Muscle layer of duodenum (tissue), 2 donors: ENCODE results near the gene LY6G5B.

ENCODE experiments used
- H3K27ac ChIP-seq: one replicate; pipeline ENCODE4 v1.7.0; 2013; ENCODE audit warnings: mild to moderate bottlenecking, low read length
- H3K27me3 ChIP-seq: one replicate; pipeline ENCODE4 v1.7.0; 2013; ENCODE audit warnings: low read depth, mild to moderate bottlenecking, control low read depth, low read length
- H3K36me3 ChIP-seq, 2 donors: one replicate each; pipeline ENCODE4 v1.7.0; 2013; ENCODE audit warnings: low read length in 2 of 2, control low read depth in 1 of 2, mild to moderate bottlenecking in 1 of 2; ENCODE audit not compliant: insufficient read depth in 2 of 2, control insufficient read depth in 1 of 2
- H3K4me1 ChIP-seq, 2 donors: one replicate each; pipeline ENCODE4 v1.7.0; 2013; ENCODE audit warnings: low read length in 2 of 2, mild to moderate bottlenecking in 2 of 2, control low read depth in 1 of 2, moderate library complexity in 1 of 2; ENCODE audit not compliant: insufficient read depth in 2 of 2, control insufficient read depth in 1 of 2
- H3K4me3 ChIP-seq, 2 donors: one replicate each; pipeline ENCODE4 v1.7.0; 2013; ENCODE audit warnings: low read length in 2 of 2, low read depth in 1 of 2, mild to moderate bottlenecking in 1 of 2
- H3K9me3 ChIP-seq, 2 donors: one replicate each; pipeline ENCODE4 v1.7.0; 2013; ENCODE audit warnings: low read length in 2 of 2, control low read depth in 1 of 2, mild to moderate bottlenecking in 1 of 2; ENCODE audit not compliant: control insufficient read depth in 1 of 2
- donor health status: healthy.

Gene LY6G5B

GRCh38 chr6:31631209-31631608 is 38.6 kb upstream of the LY6G5B start:
- Histone ChIP-seq H3K9me3 (no peaks in the 10 kb centered on the region), H3K36me3 (peaks cover 77 to 97% of the 10 kb centered on the region in 2 donors), H3K4me3 (no peak overlapping the region), H3K27ac (no peak overlapping the region), H3K4me1 (peaks cover 0 to 3% of the 10 kb centered on the region in 2 donors), H3K27me3 (no peaks in the 10 kb centered on the region)

DNA sequence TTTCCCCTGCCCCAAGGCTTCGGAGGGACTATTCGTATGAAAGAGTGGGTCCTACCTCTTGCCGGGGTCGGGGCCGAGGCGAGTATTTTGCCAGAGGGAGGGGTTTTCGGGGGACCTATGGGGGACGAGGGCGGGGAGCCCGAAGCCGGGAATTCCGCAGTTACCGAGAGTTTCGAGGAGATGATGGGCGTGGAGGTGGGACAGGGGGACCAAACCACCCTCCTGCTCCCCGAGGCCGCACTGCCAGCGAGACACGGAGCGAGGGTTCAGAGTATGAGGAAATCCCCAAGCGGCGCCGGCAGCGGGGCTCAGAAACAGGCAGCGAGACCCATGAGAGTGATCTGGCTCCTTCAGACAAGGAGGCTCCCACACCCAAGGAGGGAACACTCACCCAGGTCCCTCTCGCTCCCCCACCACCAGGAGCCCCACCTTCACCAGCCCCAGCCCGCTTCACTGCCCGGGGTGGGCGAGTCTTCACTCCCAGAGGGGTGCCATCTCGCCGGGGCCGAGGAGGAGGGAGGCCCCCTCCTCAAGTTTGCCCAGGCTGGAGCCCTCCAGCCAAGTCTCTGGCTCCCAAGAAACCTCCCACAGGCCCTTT is 38.0 kb upstream of the LY6G5B start:
- Histone ChIP-seq H3K36me3 (peaks cover 77 to 97% of the 10 kb centered on the region in 2 donors), H3K9me3 (no peaks in the 10 kb centered on the region), H3K27me3 (no peaks in the 10 kb centered on the region), H3K4me3 (no peak overlapping the region), H3K4me1 (peaks cover 0 to 3% of the 10 kb centered on the region in 2 donors), H3K27ac (no peak overlapping the region)

DNA sequence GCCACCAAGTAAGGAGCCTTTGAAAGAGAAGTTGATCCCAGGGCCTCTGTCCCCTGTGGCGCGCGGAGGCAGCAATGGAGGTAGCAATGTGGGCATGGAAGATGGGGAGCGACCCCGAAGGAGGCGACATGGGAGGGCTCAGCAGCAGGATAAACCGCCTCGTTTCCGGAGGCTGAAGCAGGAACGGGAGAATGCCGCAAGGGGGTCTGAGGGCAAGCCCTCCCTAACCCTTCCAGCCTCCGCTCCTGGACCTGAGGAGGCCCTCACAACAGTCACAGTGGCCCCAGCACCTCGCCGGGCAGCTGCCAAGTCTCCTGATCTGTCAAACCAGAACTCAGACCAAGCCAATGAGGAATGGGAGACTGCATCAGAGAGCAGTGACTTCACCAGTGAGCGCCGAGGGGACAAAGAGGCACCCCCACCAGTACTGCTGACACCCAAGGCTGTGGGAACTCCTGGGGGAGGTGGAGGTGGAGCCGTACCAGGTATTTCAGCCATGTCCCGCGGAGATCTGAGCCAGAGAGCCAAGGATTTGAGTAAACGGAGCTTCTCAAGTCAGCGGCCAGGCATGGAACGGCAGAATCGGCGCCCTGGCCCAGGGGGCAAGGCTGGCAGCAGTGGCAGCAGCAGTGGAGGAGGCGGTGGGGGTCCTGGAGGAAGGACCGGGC is 37.4 kb upstream of the LY6G5B start:
- Histone ChIP-seq H3K9me3 (no peaks in the 10 kb centered on the region), H3K36me3 (peaks cover 76 to 97% of the 10 kb centered on the region in 2 donors), H3K4me1 (peaks cover 0 to 3% of the 10 kb centered on the region in 2 donors), H3K27me3 (no peaks in the 10 kb centered on the region), H3K27ac (no peak overlapping the region), H3K4me3 (no peak overlapping the region)

DNA sequence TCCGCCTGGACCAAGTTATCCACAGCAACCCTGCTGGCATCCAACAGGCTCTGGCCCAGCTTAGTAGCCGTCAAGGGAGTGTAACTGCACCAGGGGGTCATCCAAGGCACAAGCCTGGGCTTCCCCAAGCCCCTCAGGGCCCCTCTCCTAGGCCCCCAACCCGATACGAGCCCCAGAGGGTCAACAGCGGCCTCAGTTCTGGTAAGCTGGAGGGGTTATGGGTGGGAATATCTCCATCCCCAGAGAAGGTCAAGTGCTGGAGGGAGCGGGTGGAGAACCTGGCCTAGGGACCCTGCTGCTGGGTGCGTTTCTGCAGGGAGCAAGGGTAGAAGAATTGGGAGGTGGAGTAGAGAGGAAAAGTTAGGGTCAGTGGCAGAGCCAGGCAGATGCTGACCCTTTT is 36.3 kb upstream of the LY6G5B start:
- Histone ChIP-seq H3K27me3 (no peaks in the 10 kb centered on the region), H3K4me1 (peaks cover 0 to 3% of the 10 kb centered on the region in 2 donors), H3K36me3 (peaks cover 69 to 96% of the 10 kb centered on the region in 2 donors), H3K4me3 (no peak overlapping the region), H3K9me3 (no peaks in the 10 kb centered on the region), H3K27ac (no peak overlapping the region)

DNA sequence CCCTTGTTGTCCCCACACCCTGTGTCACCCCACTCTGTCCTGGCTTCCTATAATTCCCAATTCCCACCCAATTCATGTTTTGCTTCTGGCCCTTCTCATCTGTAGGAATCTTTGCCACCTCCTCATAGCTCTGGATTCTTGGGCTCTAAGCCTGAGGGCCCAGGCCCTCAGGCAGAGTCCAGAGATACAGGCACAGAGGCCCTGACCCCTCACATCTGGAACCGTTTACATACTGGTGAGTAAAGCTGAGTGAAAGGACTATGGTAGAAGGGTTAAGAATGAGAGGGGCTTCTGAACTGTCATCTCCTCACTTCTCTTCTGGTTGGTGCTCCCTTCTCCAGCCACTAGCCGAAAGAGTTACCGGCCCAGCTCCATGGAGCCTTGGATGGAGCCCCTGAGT is 35.6 kb upstream of the LY6G5B start:
- peaks cover 0 to 3% of the 10 kb centered on the region in 2 donors for H3K4me1 ChIP-seq
- H3K27ac ChIP-seq, result no peak overlapping the region
- no peak overlapping the region for H3K4me3 ChIP-seq
- H3K27me3 ChIP-seq, result no peaks in the 10 kb centered on the region
- H3K9me3 ChIP-seq, result no peaks in the 10 kb centered on the region
- H3K36me3 ChIP-seq, result peaks cover 65 to 96% of the 10 kb centered on the region in 2 donors

- Histone ChIP-seq H3K4me3 (no peak overlapping the region), H3K27me3 (no peaks in the 10 kb centered on the region), H3K9me3 (no peaks in the 10 kb centered on the region), H3K36me3 (peaks cover 71 to 96% of the 10 kb centered on the region in 2 donors), H3K4me1 (peaks cover 0 to 3% of the 10 kb centered on the region in 2 donors), H3K27ac (no peak overlapping the region)
These were observed 34.7 kb upstream of the LY6G5B start for GRCh38 chr6:31634969-31635575.

DNA sequence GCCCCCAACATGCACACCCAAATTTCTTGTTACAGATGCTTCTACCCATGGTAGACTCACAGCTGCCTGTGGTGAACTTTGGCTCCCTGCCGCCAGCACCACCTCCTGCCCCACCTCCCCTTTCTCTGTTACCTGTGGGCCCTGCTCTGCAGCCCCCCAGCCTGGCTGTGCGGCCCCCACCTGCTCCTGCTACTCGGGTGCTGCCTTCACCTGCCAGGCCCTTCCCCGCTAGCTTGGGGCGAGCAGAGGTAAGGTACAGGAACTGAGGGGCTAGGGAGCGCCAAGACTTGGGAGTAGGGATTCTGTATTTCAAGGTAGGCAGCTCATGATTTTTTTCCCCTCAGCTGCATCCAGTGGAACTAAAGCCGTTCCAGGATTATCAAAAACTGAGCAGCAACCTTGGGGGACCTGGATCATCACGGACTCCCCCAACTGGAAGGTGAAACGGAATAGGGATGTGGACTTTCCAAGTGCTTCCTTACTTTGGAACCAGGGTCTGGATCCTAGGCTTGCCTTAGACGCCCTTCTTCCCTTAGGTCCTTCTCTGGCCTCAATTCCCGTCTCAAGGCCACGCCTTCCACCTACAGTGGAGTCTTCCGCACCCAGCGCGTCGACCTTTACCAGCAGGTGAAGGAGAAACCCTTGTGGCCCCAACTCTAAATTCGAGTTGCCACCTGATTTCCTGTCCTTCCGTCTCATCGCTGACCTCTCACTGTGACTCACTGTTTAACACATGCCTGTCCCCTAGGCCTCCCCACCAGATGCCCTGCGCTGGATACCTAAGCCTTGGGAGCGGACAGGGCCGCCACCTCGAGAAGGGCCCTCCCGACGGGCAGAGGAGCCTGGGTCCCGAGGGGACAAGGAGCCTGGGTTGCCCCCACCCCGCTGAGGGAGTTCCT is 32.8 kb upstream of the LY6G5B start:
- H3K27ac ChIP-seq, result no peak overlapping the region
- no peaks in the 10 kb centered on the region for H3K27me3 ChIP-seq
- H3K4me1 ChIP-seq, result peaks cover 0 to 3% of the 10 kb centered on the region in 2 donors
- no peaks in the 10 kb centered on the region for H3K9me3 ChIP-seq
- H3K4me3 ChIP-seq, result no peak overlapping the region
- peaks cover 75 to 96% of the 10 kb centered on the region in 2 donors for H3K36me3 ChIP-seq

DNA sequence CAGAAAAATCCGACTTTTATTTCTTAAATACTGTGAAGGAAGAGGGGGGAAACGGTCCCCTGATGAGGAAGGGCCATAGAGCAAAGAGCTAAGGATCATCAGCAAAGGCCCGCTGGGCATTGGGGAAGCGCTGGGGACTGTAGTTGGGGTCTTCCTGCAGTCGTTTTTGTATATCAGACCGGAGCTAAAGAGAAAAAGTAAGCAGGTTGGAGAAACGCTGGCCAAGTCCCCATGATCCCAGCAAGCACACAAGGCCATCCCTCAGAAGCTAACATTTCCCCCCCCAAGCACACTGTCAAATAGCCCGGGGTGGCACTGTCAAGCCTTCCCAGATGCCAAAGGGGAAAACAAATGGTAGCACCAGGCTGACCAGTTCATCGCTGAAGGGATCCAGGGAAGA is 30.7 kb upstream of the LY6G5B start:
- Histone ChIP-seq H3K9me3 (no peaks in the 10 kb centered on the region), H3K4me1 (no peaks in the 10 kb centered on the region), H3K36me3 (peaks cover 79 to 97% of the 10 kb centered on the region in 2 donors), H3K27me3 (no peaks in the 10 kb centered on the region), H3K4me3 (no peak overlapping the region), H3K27ac (no peak overlapping the region)

- H3K4me3 ChIP-seq, result no peak overlapping the region
- H3K36me3 ChIP-seq, result peaks cover 79 to 97% of the 10 kb centered on the region in 2 donors
- H3K27me3 ChIP-seq, result no peaks in the 10 kb centered on the region
- H3K9me3 ChIP-seq, result no peaks in the 10 kb centered on the region
- H3K4me1 ChIP-seq, result no peaks in the 10 kb centered on the region
- no peak overlapping the region for H3K27ac ChIP-seq
These were observed 30.3 kb upstream of the LY6G5B start for GRCh38 chr6:31639449-31639861.

- no peak overlapping the region for H3K27ac ChIP-seq
These were observed 29.2 kb upstream of the LY6G5B start for GRCh38 chr6:31640612-31641011.

GRCh38 chr6:31641370-31641769 is 28.4 kb upstream of the LY6G5B start:
- H3K4me1 ChIP-seq, result no peaks in the 10 kb centered on the region
- no peaks in the 10 kb centered on the region for H3K27me3 ChIP-seq
- no peak overlapping the region for H3K4me3 ChIP-seq
- H3K9me3 ChIP-seq, result no peaks in the 10 kb centered on the region
- H3K36me3 ChIP-seq, result peaks cover 75 to 97% of the 10 kb centered on the region in 2 donors
- H3K27ac ChIP-seq, result no peak overlapping the region

More at GRCh38 chr6:31640612-31641011, 29.2 kb upstream of the LY6G5B start:
- no peaks in the 10 kb centered on the region for H3K4me1 ChIP-seq
- H3K27me3 ChIP-seq, result no peaks in the 10 kb centered on the region
- no peak overlapping the region for H3K4me3 ChIP-seq
- peaks cover 79 to 97% of the 10 kb centered on the region in 2 donors for H3K36me3 ChIP-seq
- no peaks in the 10 kb centered on the region for H3K9me3 ChIP-seq
